ENCODE data around the gene STOX2.

DNA sequence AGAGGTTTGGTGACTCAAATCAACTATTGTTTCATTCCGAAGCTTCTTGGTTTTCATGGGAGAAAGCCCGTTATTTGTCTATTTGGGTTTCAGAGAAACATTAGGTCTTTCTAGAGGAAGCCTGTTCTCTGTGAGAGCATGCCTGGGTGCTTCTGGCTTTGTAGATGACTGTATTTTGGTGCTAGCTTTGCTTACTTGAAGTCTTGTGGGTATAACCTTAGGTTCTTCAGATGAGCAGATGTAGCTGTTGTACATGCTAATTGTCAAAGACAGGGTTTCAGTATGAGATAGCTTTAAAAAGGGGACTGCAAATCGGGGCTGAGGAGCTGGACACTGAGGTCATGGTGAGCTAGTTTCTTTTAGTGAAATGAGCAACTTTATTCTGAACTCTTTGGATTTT lies 7.9 kb upstream of the STOX2 start:
- TF ChIP-seq, protein P1, sequence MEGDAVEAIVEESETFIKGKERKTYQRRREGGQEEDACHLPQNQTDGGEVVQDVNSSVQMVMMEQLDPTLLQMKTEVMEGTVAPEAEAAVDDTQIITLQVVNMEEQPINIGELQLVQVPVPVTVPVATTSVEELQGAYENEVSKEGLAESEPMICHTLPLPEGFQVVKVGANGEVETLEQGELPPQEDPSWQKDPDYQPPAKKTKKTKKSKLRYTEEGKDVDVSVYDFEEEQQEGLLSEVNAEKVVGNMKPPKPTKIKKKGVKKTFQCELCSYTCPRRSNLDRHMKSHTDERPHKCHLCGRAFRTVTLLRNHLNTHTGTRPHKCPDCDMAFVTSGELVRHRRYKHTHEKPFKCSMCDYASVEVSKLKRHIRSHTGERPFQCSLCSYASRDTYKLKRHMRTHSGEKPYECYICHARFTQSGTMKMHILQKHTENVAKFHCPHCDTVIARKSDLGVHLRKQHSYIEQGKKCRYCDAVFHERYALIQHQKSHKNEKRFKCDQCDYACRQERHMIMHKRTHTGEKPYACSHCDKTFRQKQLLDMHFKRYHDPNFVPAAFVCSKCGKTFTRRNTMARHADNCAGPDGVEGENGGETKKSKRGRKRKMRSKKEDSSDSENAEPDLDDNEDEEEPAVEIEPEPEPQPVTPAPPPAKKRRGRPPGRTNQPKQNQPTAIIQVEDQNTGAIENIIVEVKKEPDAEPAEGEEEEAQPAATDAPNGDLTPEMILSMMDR (IDR thresholded peaks at IDR 0.05): no peak
- TF ChIP-seq POLR2A (IDR thresholded peaks at IDR 0.05): no peak

Measured in Peyer's patch (tissue), 4 donors.